Prostate gland (tissue), 2 donors: Measurements from ENCODE around the gene MSS51.

Experiments used
- CTCF ChIP-seq, 4 experiments: fragments of 200-600 bp in 2 of 4; fragments of 450-650 bp in 2 of 4; sonication (generic) in 2 of 4; IDR thresholded peaks; 1 replicate in 3 of 4; 2 replicates in 1 of 4; pipeline ENCODE4 v1.5.1; 2016 to 2019; ENCODE audit warnings: antibody characterized with exemption in 4 of 4, mild to moderate bottlenecking in 2 of 4, moderate library complexity in 2 of 4
- POLR2A ChIP-seq: fragments of 450-650 bp; IDR thresholded peaks from one replicate; pipeline ENCODE4 v1.6.1; 2016; ENCODE audit warnings: antibody characterized with exemption, mild to moderate bottlenecking
- POLR2AphosphoS5 ChIP-seq: sonication (generic); formaldehyde crosslinking; IDR thresholded peaks from one replicate; pipeline ENCODE4 v1.6.1; 2017; ENCODE audit warnings: antibody characterized with exemption

DNA sequence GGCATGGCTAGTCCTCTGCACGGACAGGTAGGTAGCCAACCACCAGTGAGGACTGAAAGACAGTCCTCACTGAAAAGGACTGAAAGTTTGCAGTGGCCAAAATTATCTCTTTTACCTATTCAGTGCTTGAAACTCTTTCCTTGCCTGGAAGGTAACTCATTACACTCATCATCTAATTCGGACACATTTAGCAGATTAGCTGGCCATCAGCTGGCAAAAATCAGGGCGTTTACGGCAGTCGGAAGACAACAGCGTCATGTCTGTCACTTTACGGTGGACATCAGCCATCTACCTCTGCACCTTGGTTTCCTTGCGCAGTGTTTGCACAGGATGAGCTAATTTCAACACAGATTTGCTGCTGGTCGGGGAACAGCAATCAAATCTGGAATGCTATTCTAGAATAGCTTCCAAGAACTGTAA, 20.2 kb downstream of the MSS51 start:
- TF ChIP-seq POLR2A (no peak), CTCF (IDR thresholded peaks at IDR 0.05) (no peak), POLR2AphosphoS5 (no peak)
